ENCODE results near the gene DACH1.

The DACH1 gene

DNA sequence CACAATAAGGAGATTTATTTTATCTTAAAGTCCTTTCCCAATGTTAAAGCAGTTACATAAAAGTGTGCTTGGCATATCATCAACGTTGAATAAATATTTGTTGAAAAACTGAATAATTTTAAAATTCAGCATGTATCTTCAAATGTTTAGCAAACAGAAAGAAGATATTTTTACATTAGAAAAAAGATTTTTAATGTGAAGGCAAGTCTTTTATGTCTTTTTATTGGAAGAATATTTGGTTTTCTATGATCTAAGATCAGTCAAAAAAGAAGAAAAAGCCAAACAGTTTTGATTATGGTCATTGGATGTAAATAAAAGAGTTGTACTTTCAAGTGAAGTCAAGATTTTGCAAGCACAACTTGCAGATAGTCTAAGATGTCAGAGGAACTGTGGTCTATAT is 397.4 kb downstream of the DACH1 start:
- FAIRE-seq = no peak

DNA sequence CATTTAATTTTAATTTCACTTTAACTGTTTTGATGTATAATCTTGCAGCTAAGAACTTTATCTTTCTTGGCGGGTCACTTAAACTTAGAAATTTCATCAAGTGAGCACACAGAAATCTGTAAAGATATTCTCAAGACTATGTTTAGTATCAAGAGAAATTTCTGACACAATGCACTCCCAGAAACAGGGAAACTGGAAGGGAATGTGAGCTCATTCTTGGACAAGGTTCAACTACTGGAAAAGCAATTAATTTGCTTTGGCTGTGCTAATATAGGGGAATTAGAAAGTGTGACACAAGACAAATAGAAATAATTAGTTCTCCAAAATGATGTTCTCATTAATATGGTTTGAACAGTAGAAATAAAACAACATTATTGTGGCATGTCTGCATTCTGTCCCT is 402.3 kb downstream of the DACH1 start:
- no peak for FAIRE-seq

DNA sequence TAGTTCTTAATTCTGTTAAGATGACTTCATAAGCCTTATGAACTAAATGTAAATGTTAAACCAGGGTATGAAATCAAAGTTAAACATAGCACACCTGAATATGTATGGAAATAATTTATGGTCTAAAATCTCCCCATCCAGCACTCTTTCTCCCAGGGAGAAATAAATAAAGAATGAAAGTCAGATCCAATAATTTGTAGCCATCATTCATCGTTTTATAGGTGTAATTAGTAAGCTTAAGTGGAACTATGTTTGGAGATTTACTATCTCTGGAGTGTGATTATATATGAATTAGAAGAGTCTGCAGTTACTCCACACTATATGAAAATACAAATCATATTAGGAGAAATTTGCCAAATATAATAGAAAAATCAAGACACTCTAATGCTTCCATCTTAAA is 405.1 kb downstream of the DACH1 start:
- FAIRE-seq = no peak

DNA sequence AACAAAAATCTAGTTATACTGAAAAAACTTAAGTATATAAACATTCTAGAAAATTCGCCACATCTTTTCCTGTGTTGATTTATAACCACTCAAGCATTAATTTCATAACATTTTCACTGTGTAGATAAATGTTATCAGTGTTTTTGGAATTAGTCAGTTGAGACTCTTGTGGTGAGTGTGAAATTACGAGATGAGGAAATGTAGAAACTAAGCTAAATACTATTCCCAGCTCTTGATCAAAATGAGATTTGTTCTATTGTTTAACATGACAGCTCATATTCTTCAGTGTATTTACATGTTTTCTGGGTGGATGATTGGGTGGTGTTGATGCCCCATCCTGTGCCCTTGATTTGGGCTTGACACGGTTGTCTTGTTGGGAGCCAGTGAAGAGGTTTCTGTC is 406.8 kb downstream of the DACH1 start:
- FAIRE-seq = no peak

DNA sequence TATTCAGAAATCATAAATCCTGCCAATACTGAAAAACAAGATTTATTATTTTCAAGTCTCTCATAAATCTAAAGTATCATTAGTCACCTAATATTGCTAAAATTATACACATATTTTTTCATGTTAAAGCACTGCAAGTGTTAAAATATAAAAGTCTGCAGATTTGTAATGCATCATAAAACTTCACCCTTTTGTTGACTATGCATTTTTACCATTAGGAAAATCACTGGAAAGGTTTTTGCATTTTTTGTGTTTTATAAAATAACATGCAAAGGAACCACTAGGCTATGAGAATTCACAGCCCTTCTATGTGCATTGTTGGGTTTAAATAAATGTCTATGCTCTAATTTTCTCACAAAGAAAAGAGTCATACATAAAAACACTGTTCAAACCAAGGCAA is 407.3 kb downstream of the DACH1 start:
- FAIRE-seq = no peak

DNA sequence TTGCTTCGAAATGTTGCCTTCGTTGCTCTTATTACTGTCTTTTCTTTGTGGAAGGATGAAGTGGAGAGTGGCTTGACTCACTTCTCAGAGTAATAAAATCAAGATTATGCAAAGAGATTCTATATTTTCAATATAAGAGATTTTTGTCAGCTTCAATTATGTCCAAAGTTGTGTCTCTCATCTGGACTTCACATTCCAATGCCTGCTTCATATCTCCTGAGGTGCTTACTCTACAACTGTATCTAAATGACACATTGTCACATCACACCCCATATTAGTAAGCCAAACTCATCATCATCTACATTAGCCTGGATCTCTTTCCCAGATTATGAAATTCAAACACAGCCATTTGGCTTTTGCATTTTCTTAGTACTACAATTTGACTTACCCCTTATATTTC is 409.4 kb downstream of the DACH1 start:
- no peak for FAIRE-seq

DNA sequence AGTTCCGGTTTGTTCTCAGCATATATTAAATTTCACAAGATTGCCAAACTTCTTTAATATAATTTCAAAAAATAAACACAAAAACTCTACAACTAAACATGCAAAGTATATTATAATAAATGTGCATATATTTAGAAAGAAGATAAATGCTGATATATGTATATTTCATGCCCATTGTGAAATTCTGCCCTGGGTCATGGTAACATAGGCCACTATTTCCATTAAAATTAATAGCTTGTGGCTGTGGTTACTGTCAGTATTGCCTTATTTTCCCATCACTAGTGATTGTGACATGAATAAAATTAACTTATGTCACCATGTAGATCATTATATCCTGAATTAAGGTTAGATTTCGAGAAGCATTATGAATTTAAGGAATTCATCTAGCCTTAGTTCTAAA is 410.9 kb downstream of the DACH1 start:
- FAIRE-seq = no peak

DNA sequence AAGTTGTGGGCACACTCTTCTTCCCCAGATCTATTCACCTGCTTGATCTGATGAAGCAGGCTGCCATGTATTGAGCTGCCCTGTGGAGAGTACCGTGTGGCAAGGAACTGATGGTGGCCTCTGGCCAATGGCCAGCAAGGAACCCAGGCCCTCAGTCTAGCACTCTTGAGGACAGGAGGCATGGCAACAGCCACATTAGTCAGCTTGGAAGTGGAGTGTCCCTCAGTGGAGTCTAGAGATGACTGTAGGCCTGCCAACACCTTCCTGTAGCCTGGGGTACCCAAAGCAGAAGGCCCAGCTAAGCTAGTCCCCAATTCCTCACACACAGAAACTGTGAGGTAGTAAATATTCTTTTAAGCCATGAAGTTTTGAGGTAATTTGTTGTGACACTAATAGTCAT is 412.5 kb downstream of the DACH1 start:
- no peak for FAIRE-seq

DNA sequence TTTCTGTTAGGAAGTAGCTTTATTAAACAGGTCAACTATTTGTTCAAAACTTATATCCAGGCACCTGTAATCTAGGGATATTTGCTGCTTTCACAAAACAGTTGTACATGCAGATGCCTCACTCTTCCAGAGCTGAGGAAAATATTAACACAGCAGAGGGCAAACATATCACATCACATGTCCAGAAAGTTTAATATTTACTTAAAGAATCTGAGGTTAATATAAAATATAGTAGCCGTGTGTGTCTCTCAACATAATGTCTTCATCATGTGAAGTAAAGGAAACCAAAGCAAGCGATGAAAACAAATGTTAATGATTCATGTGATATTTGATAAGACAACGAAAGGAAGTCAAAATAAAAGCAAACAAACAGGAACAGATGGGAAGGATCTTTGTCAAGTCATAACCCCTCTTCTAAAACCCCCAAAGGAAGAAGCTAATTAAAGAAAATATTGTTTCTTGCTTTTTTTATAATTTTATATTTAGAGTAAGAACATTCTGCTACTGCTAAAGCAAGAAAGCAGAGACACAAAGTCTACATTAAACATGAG is 418.8 kb downstream of the DACH1 start:
- no peak for FAIRE-seq

DNA sequence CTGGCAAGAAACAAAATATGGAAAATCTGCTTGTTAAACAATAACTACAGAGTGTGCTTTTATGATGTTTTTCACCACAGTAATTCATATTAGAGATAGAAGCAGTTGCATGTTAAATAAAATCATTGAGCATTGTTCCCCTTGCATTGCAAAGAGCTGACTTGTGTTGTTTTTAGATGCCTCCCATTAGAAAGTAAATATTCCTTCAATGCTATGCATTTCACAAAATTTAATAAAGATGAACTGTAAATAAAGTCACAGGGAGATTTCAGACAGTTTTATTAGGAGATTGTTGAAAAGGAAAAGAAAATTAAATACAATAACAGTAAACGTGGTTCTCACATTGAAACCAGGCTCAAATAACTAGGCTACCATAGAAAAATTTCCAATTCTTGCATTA is 429.3 kb downstream of the DACH1 start:
- FAIRE-seq = no peak

DNA sequence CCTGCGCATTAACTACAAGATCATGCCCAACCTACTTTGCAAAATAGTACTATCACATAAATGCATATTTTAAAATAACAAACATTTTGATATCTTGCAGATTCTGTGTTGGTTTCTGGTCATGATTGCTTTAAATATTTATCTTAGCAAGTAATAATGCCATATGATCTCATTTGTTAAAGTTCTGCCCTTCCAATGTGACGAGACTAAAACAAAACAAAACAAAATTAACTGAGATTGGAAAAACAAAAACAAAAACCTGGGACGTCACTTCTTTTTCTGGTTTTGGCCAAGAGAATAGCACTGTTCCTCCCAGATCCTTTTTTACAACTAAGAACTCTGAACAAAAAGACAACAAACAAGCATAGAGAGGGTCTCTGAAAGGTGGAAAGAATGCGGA is 436.3 kb downstream of the DACH1 start:
- no peak for FAIRE-seq

DNA sequence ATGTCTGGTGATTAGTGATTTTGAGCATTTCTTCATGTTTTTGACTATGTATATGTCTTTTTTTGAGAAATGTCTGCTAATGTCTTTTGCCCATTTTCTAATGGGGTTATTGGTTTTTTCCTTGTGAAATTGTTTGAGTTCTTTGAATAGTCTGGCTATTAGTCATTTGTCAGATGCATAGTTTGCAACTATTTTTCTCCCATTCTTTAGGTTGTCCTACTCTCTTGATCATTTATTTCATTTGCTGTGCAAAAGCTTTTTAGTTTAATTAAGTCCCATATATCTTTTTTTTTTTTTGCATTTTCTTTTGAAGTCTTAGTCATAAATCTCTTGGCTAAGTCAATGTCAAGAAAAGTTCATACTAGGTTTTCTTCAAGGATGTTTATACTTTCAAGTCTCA is 449.8 kb downstream of the DACH1 start:
- no peak for FAIRE-seq

DNA sequence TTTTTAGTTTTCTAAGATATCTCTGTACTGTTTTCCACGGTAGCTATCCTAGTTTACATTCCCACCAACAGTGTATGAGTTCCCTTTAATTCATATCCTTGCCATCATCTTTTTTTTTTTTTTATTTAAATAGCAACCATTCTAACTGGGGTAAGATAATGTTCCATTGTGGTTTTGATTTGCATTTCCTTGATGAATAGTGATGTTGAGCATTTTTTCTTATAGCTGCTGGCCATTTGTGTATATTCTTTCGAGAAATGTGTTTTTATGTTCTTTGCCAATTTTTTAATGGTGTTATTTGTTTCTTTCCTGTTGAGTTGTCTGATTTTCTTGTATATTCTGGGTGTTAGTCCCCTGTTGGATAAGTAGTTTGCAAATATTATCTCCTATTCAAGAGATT is 454.8 kb downstream of the DACH1 start:
- no peak for FAIRE-seq

DNA sequence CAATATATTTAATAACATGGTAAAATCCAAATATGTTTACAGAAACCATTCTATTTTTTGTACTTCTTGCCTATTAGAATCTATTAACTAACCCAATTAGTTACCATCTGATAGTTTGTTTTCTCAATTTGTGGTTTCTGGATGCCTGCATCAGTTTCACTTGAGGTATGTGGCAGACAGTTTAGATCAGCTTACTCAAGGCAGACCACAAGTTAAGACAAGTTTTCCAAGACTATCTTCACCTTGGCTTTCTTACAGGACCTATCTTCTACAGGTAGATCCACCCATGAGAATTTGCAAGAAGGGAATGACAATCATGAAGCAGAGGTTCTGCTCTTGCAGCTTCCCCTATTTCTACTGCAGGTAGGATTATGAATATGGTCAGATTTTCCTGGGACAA is 458.6 kb downstream of the DACH1 start:
- no peak for FAIRE-seq

DNA sequence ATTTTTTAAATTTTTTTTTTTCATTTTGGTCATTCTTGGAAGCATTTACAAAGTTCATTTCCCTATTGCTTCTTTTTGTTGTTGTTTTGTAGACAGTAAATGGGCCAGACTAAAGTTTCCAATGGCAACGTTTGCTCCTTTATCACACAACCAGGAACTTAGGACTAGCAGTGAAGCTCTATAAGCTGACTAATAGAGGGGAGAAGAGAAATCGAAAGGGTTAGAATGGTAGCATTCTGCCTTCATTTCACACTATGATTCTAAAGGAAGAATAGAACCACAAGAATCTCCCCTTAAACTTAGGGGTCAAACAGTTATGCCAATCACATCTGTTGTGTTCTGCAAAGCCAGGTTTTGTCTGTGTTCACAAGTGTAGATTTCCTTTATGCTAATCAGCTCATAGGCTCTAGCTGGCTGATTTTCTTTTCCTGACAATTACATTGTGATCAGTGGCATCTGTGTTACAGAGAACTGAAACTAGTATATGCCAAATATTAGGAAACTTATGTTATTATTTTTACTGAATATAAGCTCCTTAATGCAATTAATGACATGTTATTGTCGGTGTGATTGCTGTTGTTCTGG is 467.3 kb downstream of the DACH1 start:
- no peak for FAIRE-seq

DNA sequence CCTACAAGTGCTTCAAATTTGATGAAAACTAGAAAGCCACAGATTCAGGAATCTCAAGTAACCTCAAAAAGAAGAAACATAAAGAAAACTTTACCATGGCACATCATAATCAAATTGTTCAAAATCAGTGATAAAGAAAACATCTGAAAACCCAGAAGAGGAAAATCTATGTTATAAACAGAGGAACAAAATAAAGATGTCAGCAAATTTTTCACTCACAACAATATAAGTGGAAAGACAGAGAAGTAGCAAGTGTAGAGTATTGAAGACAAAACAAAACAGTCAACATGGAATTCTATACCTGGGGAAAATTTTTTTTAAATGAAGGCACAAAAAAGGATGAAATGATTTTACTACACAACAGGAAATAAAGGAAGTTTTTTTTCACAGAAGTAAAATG is 470.9 kb downstream of the DACH1 start:
- no peak for FAIRE-seq

DNA sequence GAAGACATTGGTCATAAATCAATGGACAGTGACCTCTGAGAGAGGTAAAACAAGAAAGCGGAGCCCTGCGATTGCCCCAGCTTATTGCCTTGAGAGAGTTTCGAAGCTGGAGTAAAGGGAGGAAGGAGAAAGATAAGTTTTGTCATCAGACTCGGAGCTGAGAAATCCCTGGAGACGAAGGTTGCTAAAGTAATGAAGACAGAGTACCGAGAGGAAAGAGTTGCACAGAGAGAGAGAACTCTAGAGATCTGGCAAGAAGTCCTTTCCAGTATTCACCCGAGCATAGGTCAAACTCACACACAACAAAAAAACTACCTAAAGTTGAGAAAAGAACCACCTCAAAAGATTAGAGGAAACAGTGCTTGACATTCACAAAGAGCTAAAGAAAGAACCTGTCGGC is 472.0 kb downstream of the DACH1 start:
- FAIRE-seq = no peak

DNA sequence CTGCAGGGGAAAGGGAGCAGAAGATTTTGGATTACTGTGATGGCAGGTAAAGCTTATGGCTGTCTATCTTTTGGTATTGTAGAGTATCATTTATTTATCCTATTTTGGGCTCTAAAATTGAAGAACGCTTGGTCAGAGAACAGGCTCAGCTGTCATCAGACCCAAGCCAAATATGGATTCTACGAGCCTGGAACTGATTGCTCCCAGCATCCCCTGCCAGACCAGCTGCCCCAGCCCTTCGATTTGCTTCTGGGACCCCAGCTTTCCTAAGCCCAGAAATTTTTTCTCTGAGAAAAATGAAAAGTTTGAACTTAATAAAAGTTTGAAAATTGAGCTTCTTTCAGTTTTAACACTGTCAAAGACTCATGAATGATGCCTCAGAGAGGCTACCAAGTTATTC is 472.8 kb downstream of the DACH1 start:
- FAIRE-seq = no peak
